ENCODE measurements around the gene HMGN3.
"Not testable (repeated sequence)": the region's sequence is repeated elsewhere in the genome, so short reads cannot be mapped to it uniquely, and the experiment has no call there.

HMGN3 gene

DNA sequence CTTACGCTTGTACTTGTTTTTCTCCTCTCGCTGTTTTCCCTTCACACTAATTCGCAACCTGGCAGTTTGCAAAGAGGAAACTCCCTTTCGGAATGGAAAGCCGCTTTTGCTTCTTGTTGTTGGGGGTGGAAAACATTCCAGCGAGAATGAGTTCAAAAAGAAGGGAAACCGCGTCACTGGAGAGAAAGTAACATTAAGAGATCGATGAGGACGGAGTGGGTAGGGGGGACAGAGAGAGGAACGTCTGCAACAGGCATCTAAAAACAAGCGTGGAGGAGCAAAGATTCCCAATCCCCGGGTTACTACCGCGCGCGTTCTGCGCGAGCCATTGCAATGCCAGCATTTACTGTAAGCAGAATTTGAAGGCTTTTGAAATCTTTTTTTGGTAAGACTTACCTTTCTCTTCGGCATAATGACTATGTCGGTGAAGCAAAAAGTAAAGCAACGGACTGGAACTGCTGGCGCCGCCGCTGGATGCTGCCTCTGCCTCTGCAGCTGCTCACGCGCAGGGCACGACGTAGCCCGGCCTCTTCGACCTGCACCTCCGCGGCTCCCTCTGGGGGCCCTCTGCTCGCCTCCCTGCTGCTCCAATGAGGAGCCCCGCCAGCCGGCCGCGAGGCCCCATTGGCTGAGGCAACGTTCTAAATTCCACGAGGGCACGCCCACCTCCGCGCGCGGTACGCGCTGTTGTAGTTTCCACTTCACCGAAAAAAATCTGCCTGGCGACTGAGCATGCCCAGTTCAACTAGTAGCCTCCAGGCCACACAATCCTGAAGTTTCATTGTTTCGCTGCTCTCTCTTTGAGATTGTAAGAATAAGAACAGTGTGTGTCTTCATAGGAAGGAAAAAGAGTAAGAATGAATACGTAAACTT, at the start of gene HMGN3:
TSS of gene HMGN3 (minus strand) at position 533 of the 873 bp plus-strand sequence.
- peak; percentile 93 to 94 for DNase-seq

DNA sequence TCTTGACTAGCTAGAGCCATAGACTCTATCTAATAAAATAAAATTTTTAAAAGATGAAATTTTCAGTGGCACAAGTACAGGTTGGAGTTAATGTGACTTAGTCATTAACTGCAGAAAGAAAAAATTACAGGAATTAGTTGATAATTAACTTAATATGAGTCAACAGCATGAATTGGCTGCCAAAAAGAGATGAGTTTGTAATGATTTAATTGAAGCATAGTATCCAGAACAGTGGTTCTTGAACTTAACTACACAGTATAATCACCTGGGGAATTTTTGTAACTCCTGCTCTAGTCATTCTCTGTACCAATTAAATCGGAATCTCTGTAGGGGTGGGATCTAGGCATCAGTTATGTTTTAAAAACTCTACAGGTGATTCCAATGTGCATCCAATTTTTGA, 46.3 kb upstream of the HMGN3 start:
- DNase-seq = no peak

DNA sequence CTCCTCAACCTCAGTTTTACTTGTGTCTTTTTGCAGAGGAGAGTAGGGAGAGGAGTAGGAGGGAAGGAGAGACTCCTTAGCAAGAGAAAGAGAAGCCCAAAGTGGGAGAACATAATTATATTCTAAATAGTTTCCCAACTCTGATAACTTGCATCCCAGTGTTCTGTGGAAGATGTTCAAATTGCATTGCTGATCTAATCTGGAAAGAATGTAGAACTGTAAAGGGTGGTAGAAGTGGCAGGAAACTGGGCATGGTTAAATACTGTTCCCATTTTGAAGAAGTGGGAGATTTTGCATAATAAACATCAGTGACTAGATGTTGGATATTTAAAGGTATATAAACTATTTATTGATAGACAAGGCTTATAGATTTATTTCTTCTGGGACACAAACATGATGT, 42.6 kb upstream of the HMGN3 start:
- no peak for DNase-seq

DNA sequence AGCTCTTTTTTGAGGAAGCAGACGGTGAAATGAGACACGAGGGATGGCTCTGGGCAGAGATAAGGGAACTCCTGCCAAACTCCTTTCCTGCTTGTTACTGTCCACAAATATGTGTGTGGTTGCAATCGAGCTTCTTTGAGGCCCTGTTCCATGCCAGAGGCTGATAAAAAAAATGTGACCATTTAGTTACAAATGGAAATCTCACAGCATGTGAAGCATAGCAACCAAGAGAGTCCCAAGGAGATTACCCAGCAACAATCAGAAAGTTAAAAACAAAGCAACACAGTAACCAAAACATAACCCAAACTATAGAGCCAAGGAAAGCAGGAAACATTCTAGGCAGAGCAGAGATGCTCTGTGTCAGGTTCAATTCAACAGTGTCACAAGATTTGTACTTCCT, 35.4 kb upstream of the HMGN3 start:
- no peak for DNase-seq

DNA sequence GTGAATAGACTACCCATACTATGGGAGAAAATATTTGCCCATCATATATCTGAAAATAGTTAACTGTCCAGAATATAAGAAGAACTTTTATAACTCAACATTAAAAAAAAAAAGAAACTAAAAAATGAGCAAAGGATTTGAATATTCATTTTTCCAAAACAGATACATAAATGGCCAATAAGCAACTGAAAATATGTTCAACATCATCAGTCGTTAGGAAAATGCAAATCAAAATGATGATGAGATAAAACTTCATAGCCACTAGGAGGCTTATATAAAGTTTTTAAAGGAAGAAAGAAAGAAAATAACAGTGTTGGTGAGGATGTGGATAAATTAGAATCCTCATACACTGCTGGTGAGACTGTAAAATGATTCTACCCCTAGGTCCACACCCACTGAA, 32.6 kb upstream of the HMGN3 start:
- no peak for DNase-seq

DNA sequence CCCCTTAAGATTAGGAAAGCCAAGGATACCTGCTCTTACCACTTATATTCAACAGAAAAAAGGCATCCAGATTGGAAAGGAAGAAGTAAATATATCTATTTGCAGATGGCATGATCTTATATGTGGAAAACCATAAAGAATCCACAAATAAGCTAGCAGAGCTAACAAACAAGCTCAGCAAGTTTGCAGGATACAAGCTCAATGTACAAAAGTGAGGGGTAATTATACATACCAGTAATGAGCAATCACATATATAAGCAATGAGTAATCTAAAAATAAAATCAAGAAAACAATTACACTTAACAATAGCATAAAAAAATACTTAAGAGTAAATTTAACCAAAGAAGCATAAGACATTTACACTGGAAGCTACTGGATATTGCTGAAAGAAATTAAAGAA, 31.6 kb upstream of the HMGN3 start:
- DNase-seq = no peak

DNA sequence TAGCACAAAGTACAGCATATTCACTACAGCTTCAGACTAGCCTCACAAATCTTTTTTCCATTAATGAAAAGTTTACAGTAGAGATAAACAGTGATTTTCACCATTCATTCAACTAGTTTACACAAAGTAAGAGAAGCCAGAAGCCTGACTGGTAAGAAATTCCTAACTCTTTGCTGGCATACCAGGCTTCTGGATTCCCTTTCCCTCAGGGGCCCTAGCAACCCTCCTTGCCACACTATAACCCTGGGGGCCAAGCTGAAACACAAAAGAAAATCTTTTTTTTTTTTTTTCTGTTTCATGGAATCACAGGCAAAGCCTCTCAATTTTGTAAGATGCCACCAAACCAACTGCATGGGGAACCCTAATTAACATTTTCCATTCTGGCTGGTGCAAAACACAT, 28.9 kb upstream of the HMGN3 start:
- no peak for DNase-seq

DNA sequence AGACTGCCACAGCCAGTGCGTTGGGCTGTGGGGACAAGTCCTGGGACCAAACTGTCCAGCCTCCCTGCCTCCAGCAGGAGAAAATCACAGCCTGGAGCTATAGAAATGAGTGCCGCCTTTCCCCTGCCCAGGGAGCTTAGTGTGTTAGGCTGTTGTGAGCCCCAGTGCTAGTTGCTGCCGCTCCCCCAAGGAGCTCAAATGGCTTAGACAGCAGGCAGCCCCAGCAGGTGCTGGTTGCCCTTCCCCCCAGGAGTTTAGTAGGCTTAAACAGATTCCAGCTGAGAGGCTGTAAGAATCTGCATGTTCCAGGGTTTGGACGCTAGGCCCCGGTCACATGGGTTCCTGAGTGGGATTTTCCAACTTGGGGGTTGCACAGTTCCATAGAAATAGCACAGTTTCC, 27.2 kb upstream of the HMGN3 start:
- DNase-seq = no peak

DNA sequence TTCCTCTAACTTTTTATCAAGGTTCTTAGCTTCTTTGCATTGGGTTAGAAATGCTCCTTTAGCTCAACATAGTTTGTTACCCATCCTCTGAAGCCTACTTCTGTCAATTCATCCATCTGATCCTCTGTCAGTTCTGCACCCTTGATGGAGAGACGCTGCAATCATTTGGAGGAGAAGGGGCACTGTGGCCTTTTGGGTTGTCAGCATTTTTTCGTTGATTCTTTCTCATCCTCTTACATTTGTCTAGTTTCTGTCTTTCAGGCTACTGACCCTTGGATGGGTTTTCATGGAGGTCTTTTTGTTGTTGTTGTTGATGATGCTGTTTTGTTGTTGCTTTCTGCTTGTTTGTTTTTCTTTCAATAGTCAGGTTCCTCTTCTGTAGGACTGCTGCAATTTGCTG, 26.3 kb upstream of the HMGN3 start:
- no peak for DNase-seq

DNA sequence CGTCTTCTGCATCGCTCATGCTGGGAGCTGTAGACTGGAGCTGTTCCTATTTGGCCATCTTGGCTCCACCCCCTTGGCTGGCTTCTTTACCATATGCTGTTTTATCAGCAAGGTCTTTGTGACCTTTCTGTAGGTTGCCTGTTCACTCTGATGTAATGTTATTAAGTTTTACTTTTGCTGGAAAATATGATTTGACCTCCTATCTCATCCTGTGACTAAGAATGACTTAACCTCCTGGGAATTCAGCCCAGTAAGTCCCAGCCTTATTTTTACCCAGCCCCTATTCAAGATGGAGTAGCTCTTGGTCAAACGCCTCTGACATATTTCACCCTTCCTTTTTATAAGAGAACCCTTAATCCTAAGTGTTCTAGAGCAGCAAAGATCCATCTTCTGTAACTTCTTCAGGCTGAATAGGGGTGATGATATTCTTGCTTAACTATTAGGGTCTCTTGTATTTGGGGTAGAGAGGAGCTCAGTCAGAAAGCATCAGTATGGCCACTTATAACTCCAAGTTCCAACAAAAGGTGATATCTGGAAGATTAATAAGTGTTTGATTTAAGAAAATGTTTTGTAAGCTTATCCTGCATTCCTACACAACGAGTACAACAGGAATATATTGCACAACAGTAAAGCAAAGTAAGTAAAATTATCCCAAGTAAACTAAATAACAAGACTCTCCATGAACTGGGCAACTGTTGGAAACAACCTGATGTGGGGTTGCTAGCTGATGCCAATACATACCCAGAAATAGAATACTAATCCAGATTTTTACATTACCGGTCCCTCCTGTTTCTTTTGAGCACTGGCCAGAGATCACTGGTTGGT, 23.1 kb upstream of the HMGN3 start:
- DNase-seq = peak in 1 of 2 experiments; percentile 21

DNA sequence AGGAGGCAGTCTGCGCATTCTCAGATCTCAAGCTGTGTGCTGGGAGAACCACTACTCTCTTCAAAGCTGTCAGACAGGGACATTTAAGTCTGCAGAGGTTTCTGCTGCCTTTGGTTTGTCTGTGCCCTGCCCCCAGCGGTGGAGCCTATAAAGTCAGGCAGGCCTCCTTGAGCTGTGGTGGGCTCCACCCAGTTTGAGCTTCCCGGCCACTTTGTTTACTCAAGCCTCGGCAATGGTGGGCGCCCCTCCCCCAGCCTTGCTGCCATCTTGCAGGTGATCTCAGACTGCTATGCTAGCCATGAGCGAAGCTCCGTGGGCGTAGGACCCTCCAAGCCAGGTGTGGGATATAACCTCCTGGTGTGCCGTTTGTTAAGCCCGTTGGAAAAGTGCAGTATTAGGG, 22.3 kb upstream of the HMGN3 start:
- DNase-seq = not testable (repeated sequence)

DNA sequence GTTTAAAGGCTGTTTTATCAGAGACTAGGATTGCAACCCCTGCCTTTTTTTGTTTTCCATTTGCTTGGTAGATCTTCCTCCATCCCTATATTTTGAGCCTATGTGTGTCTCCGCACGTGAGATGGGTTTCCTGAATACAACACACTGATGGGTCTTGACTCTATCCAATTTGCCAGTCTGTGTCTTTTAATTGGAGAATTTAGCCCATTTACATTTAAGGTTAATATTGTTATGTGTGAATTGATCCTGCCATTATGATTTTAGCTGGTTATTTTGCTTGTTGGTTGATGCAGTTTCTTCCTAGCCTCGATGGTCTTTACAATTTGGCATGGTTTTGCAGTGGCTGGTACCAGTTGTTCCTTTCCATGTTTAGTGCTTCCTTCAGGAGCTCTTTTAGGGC, 20.6 kb upstream of the HMGN3 start:
- not testable (repeated sequence) for DNase-seq

DNA sequence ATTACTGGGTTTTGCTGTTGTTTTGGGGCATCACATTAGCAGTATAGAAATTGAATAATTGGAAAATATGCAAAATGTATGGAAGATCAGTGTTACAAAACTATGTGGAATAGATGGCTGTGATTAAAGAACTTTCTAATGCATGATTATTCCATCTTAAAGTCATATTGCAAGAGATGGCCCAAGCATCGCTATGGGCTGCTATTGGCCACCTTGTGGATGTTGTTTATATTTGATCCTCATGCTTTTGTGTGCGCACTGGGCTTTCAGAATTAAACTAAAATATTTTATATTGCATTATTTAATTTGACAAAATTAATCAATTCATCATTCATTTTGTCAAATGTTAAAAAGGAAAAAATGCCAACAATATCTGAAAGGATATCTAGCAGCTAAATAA, 16.1 kb upstream of the HMGN3 start:
- DNase-seq = no peak

DNA sequence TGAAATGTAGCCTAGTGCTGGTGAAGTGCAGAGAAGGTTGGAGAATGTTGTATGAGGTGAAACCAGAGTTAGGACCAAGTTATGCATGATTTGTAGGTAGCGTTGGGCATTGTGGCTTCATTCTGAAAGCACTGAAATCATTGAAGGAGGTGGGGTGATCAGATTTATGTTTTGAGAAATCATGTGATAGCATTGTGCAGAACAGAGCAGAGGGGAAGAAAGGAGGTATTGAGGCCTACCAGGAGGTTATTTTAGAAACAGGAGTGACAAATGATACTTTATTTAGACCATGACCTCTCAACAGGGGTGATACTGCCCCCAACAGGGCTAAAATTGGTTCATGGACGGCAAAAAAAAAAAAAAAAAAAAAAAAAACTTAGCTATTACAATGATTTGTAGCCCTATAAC, 15.6 kb upstream of the HMGN3 start:
- no peak for DNase-seq

DNA sequence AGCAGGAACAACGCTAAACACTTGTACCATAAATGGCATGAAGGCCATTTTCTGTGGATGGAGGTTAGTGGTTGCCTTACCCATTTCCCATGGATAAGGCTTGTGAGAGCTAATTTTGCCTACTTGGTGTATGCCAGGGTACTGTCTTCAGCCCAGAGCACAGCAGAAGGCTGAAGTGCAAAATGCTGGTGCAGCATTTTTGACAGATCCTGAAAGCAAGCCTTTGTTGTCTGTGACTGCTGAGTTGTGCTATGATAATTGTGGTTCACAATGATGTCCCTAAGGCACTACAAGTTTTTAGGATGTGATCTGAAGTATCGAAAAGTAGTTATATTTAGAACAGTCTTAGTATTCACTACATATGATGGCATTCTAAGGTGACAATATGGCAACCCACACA, 14.7 kb upstream of the HMGN3 start:
- no peak for DNase-seq

DNA sequence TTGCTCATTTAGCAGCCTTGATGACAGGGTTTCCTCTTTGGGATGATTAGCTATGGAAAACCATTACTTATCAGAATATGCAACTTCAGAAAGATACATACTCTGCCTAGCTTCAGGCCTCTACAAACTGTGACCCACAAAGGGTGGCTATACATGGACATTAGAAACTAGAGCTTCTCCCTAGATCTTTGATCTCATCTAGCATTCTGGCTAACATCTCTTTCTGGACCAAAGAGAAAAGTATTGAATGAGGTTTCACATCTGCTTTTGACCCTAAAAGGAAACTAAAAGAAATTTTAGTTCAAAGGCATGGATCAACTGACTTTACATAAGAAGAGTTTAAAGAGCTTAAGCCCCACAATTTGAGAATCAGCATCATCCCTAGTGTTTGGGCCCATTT, 12.4 kb upstream of the HMGN3 start:
- DNase-seq = no peak

DNA sequence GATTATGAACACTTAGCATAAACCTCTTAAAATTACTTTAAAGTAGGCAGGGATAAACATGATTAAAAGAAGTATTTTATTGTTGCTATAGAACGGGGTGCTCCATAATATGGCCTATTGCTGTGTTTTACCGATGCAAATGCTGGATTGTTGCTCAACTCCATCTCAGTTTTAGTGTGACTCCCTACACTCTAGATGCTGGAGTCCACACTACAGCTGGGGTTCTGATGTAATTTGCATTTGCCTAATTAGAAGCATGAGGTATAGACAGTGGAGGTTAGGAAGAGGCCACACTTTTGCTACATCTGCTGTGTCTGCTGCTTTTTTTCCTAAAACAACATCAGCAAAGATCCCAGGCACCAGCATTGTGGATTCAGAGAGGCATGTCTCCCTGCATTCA, 6.7 kb upstream of the HMGN3 start:
- DNase-seq = no peak

DNA sequence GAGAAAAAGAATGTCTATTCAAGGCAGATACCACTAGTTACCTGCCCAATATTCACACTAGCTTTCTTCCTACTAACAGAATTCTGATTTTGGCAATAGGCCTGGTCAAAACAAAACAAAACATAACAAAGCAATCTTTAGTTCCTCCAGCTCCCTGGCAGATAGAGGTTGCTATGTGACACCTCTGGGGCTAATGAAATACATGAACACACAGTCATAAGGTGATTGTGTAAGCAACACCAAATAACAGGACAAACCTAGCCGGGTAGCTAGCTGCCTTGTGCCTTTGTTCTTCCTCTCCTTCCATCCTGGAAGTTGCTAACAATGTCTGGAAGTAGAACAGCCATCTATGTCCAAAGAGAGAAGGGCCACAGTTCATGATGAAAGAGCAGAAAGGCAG, 6.0 kb upstream of the HMGN3 start:
- no peak for DNase-seq

DNA sequence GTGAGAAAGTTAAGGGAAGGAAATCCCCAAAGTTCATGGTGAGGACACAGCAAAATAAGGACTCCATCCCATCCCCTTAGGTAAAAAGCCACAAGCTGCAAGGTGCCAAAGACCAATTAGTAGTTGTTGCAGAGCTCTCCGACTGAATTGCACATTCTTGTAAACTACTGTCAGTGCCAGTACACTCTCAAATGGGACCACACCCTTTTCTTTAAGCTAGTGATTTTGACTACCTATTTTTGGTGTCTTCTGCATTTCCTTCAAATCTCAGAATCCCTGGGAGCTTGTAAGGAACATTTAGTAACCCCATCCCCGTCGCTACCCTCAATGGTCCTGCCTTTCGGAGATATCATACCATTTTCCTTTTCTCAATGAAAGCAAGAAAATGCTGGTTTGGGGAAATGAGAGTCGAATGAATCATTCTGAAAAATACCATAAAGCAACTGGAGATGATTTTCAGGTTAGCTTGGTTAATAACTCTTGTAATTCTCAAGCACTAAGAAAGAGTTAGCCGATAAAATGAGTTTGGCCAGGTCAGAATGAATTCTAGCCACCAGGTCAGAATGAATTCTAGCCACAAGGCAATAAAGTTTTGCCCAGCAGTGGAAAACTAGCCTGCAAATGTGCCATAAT, 5.2 kb upstream of the HMGN3 start:
- no peak for DNase-seq

DNA sequence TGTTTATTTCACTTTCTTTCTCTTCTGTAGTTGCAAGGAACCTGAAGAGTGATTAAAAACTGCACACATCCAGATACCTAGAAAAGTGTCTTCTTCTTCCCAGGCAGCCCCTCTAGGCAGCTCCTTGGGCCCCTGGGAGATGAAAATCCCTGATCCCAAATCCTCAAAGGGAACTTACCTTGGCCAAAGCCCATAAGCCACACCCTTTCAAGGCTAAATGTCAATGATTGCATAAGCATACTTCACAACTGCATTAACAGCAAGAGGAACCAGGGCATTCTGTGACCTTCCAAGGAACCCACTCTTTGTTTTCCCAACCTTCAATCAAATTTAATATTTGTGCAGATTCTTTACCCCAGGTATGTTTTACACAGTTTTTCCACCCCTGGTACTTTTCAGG, 4.4 kb upstream of the HMGN3 start:
- DNase-seq = no peak

DNA sequence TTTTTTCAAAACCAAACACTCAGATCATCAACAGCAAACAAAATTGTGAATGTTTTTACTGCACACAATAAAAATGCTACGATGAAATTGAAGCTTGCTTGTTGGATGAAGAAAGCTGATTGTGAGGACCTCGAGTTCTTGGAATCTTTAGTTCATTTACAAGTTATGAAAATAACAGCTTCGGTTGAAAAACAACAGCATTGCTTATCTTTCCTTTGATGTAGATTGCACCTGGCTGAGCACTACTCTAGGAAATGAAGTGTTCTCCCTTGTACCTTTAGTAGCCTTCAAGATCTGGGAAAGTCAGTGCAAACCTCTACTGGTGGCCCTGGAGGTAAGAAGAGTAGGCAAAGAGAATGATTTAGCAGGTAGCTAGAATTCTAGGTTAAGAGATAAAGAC, 2.2 kb upstream of the HMGN3 start:
- no peak for DNase-seq

DNA sequence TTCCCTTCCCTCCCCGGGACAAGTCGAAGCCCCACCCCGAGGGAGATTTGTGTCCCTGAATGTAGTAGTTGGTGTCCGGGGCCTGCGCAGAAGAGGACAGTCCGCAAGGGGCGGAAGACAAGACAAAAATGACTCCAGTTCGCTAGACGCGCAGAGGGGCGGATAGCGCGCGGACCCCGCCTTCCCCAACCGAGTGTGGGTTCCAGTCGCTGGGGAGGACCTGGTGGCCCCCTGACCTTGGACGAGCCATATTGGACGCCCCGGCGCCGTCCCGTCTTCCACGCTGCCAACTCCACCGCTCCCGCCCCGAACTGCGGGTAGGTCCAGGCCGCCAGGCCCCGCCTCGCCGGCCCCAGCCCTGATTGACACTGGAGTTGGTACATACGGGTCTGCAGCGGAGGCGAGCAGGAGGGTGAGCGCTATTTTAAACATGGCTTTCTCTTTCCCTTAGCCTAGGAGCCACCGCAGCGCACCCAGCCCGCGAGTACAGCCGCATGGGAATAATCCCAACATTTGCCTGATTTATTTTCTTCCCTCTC, 802 bp downstream of the HMGN3 start:
- DNase-seq = peak; percentile 81 to 85

DNA sequence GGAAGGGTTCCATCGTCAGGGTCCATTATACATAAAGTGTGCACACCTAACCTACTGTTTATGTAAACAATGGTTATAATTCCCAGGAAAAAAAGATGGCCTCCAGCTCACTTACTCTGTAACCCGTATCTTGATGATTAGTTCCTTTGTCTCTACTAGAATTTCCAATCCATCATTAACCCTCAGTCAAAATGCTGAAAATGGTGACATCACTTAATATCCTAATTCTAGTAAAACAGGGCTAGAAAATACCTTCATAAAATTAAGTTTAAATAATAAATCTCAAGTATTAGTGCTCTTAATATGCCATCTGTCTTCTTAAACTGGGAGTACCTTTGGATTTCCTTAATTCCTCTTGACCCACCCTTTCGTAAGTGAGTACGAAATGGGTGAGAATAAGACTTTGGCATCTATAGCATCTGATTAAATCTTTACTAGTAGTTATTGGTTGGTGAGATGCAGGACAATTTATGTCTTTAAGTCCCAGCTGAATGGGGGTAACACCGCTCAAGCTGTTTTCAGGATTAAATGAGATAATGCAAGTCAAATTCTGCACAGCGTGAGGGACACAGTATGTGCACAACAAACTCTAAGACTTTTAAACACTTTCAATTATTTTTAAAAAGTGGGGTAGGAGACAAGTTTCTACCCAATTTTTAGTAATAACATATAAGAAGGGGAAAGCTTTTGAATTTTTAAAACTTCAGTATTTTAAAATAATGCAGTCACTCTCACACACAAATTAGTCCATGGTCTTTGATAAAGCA, 1.6 kb downstream of the HMGN3 start:
- no peak for DNase-seq

All from activated T-cell treated with anti-CD3 and anti-CD28 coated beads, Interleukin-2, amount 50 U/mL, for 48 hours (primary cell).